HepG2 (cell line): ENCODE data around the gene LIMK2. TPM values are rescaled to one million over a fixed set of nuclear protein-coding genes. Genes with fewer than 3 reads are reported as not detected.
A peak's percentile ranks its signal among the peaks of the same experiment; 100 is the strongest.

Source experiments
- AGO1 ChIP-seq: fragments of 200-400 bp; formaldehyde crosslinking; IDR thresholded peaks from 2 replicates; pipeline ENCODE4 v1.6.1; 2017; ENCODE audit warnings: mild to moderate bottlenecking, low read depth, low read length, moderate library complexity; ENCODE audit not compliant: poor library complexity, severe bottlenecking
- AKAP8 ChIP-seq: sonication (generic); formaldehyde crosslinking; IDR thresholded peaks from 2 replicates; pipeline ENCODE4 v1.5.1; 2020; ENCODE audit warnings: mild to moderate bottlenecking, missing genetic modification reagents
- GTF3A ChIP-seq: sonication (generic); formaldehyde crosslinking; conservative IDR thresholded peaks from 2 replicates; pipeline ENCODE4 v1.4.0; 2020; ENCODE audit warnings: mild to moderate bottlenecking, missing genetic modification reagents
- HDAC1 ChIP-seq: sonication (generic); formaldehyde crosslinking; IDR thresholded peaks from 2 replicates; pipeline ENCODE4 v1.5.1; 2020; ENCODE audit warnings: mild to moderate bottlenecking, missing genetic modification reagents
- HNRNPH1 ChIP-seq: fragments of 200-400 bp; formaldehyde crosslinking; optimal IDR thresholded peaks from 2 replicates; pipeline ENCODE3; 2017; ENCODE audit warnings: mild to moderate bottlenecking, low read depth, low read length
- HOXA9 ChIP-seq: sonication (generic); formaldehyde crosslinking; IDR thresholded peaks from 2 replicates; pipeline ENCODE4 v1.8.1; 2022; ENCODE audit warnings: missing genetic modification reagents, mild to moderate bottlenecking, moderate library complexity, borderline replicate concordance
- IKZF4 ChIP-seq: sonication (generic); formaldehyde crosslinking; IDR thresholded peaks from 2 replicates; pipeline ENCODE4 v1.5.1; 2020; ENCODE audit warnings: borderline replicate concordance, mild to moderate bottlenecking, low read depth, missing genetic modification reagents; ENCODE audit errors: not compliant biosample characterization
- IRF1 ChIP-seq: sonication (generic); formaldehyde crosslinking; IDR thresholded peaks from 2 replicates; pipeline ENCODE4 v1.4.0; 2020; ENCODE audit warnings: low read depth, mild to moderate bottlenecking, missing genetic modification reagents
- MXD1 ChIP-seq: sonication (generic); formaldehyde crosslinking; IDR thresholded peaks from 2 replicates; pipeline ENCODE4 v1.4.0; 2020; ENCODE audit warnings: mild to moderate bottlenecking, missing genetic modification reagents
- PTBP1 ChIP-seq: fragments of 200-400 bp; formaldehyde crosslinking; IDR thresholded peaks from 2 replicates; pipeline ENCODE4 v1.6.1; 2018; ENCODE audit warnings: low read length, low read depth; ENCODE audit not compliant: poor library complexity, severe bottlenecking
- SALL2 ChIP-seq: sonication (generic); formaldehyde crosslinking; IDR thresholded peaks from 2 replicates; pipeline ENCODE4 v1.8.1; 2023; ENCODE audit warnings: mild to moderate bottlenecking, missing genetic modification reagents, inconsistent platforms
- SRSF1 ChIP-seq: fragments of 200-400 bp; formaldehyde crosslinking; optimal IDR thresholded peaks from 2 replicates; pipeline ENCODE3; 2017; ENCODE audit warnings: mild to moderate bottlenecking, low read depth, low read length, moderate library complexity
- TP53 ChIP-seq: sonication (generic); formaldehyde crosslinking; conservative IDR thresholded peaks from 2 replicates; pipeline ENCODE4 v1.4.0; 2020; ENCODE audit warnings: missing genetic modification reagents
- ZMAT5 ChIP-seq: sonication (generic); formaldehyde crosslinking; IDR thresholded peaks from 2 replicates; pipeline ENCODE4 v1.5.0; 2020; ENCODE audit warnings: mild to moderate bottlenecking, low read depth, missing genetic modification reagents, borderline replicate concordance
- ZNF326 ChIP-seq: sonication (generic); formaldehyde crosslinking; IDR thresholded peaks from 2 replicates; pipeline ENCODE4 v1.4.0; 2020; ENCODE audit warnings: missing genetic modification reagents, borderline replicate concordance
- ZNF580 ChIP-seq: IDR thresholded peaks from 2 replicates; pipeline ENCODE4 v1.6.1; 2016; ENCODE audit warnings: low read depth, borderline replicate concordance
- ZNF589 ChIP-seq: sonication (generic); formaldehyde crosslinking; conservative IDR thresholded peaks from 2 replicates; pipeline ENCODE4 v1.8.0; 2022; ENCODE audit warnings: mild to moderate bottlenecking, moderate library complexity, missing genetic modification reagents
- ZNF614 ChIP-seq: IDR thresholded peaks from 2 replicates; pipeline ENCODE4 v1.6.1; 2018; ENCODE audit warnings: missing biosample characterization, missing genetic modification reagents, inconsistent platforms, borderline replicate concordance
- ZNF672 ChIP-seq: sonication (generic); formaldehyde crosslinking; IDR thresholded peaks from 2 replicates; pipeline ENCODE4 v1.8.1; 2022; ENCODE audit warnings: missing genetic modification reagents
- ZNF770 ChIP-seq: sonication (generic); formaldehyde crosslinking; IDR thresholded peaks from 2 replicates; pipeline ENCODE4 v1.5.0; 2020; ENCODE audit warnings: mild to moderate bottlenecking, missing genetic modification reagents
- ZNF800 ChIP-seq: sonication (generic); formaldehyde crosslinking; IDR thresholded peaks from 2 replicates; pipeline ENCODE4 v1.4.0; 2020; ENCODE audit warnings: missing genetic modification reagents
- ZNF816 ChIP-seq: sonication (generic); formaldehyde crosslinking; IDR thresholded peaks from 2 replicates; pipeline ENCODE4 v1.8.0; 2022; ENCODE audit warnings: missing genetic modification reagents, mild to moderate bottlenecking, borderline replicate concordance
- ZSCAN5A ChIP-seq: sonication (generic); formaldehyde crosslinking; IDR thresholded peaks from 2 replicates; pipeline ENCODE4 v1.8.0; 2022; ENCODE audit warnings: mild to moderate bottlenecking, missing genetic modification reagents, borderline replicate concordance
- polyA plus RNA-seq, 8 experiments: library from polyadenylated mRNA; depleted of rRNA in 3 of 8; stranded (reverse) in 7 of 8; unstranded in 1 of 8; fragments of >200 nt; fragmentation: Illumina TruSeq in 4 of 8; extraction: Trizol in 4 of 8; gene quantifications; 2 replicates each; pipeline versions ENCODE4 v1.2.1 to v1.2.3, GENCODE V29; 2011 to 2016; ENCODE audit warnings: low read depth in 4 of 8, missing spikeins in 1 of 8, mixed read lengths in 1 of 8; ENCODE audit not compliant: insufficient read depth in 1 of 8
- total RNA-seq, 5 experiments: library from RNA; depleted of rRNA; stranded (reverse); fragments of >200 nt; fragmentation: Illumina TruSeq; extraction: Trizol; gene quantifications; 2 replicates each; pipeline ENCODE4 v1.2.3, GENCODE V29; 2016; ENCODE audit warnings: low read depth in 1 of 5

Gene LIMK2
- total and polyA plus RNA-seq, 2 of the 13 experiments (the other 11 are each of a cell fraction or from before 2014, with no cell fraction given) = 20.9 to 29.8 TPM

- no peak for TF ChIP-seq ZNF800 (CRISPR knock-in tag)
- no peak for TF ChIP-seq HNRNPH1
- no peak for TF ChIP-seq IKZF4
- TF ChIP-seq TP53 (CRISPR knock-in tag) = 0 out of 2 replicates have a peak, but pooled peaks have one; percentile 31
- TF ChIP-seq SRSF1 = no peak
- TF ChIP-seq ZNF589 (CRISPR knock-in tag) = no peak
- TF ChIP-seq ZNF326 (CRISPR knock-in tag) = no peak
- peak; percentile 84; the same call in 1 of the 2 replicates for TF ChIP-seq ZNF614 (CRISPR knock-in tag)
- TF ChIP-seq MXD1 (CRISPR knock-in tag) = no peak
- no peak for TF ChIP-seq ZSCAN5A (CRISPR knock-in tag)
- TF ChIP-seq AKAP8 = no peak
- TF ChIP-seq IRF1 = no peak
- TF ChIP-seq HDAC1 (CRISPR knock-in tag) = peak; percentile 68; the same call in 1 of the 2 replicates
- no peak for TF ChIP-seq ZNF770 (CRISPR knock-in tag)
- TF ChIP-seq SALL2 (CRISPR knock-in tag) = no peak
- TF ChIP-seq HOXA9 (CRISPR knock-in tag) = no peak
- TF ChIP-seq ZNF672 (CRISPR knock-in tag) = no peak
- TF ChIP-seq ZNF580 (CRISPR knock-in tag) = peak; percentile 45; the same call in 1 of the 2 replicates
- no peak for TF ChIP-seq ZMAT5 (CRISPR knock-in tag)
- no peak for TF ChIP-seq PTBP1
- no peak for TF ChIP-seq ZNF816
- no peak for TF ChIP-seq AGO1
- no peak for TF ChIP-seq GTF3A (CRISPR knock-in tag)
Observed at GRCh38 chr22:31223786-31224191, 11.7 kb downstream of the LIMK2 start (continued).
